Measurements from ENCODE around the gene AFM.

- no peak for TF ChIP-seq EZH2 (IDR thresholded peaks at IDR 0.05; ENCODE audit: low read depth)
- TF ChIP-seq, protein P1, sequence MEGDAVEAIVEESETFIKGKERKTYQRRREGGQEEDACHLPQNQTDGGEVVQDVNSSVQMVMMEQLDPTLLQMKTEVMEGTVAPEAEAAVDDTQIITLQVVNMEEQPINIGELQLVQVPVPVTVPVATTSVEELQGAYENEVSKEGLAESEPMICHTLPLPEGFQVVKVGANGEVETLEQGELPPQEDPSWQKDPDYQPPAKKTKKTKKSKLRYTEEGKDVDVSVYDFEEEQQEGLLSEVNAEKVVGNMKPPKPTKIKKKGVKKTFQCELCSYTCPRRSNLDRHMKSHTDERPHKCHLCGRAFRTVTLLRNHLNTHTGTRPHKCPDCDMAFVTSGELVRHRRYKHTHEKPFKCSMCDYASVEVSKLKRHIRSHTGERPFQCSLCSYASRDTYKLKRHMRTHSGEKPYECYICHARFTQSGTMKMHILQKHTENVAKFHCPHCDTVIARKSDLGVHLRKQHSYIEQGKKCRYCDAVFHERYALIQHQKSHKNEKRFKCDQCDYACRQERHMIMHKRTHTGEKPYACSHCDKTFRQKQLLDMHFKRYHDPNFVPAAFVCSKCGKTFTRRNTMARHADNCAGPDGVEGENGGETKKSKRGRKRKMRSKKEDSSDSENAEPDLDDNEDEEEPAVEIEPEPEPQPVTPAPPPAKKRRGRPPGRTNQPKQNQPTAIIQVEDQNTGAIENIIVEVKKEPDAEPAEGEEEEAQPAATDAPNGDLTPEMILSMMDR (conservative IDR thresholded peaks at IDR 0.05) = no peak
Measured at GRCh38 chr4:73437558-73437956, 44.0 kb upstream of the AFM start.

Data from PC-9 (cell line).